GM23248 (cell line): ENCODE measurements around the gene ZNHIT1.

Experiments used
- EZH2 ChIP-seq: fragments of 200-600 bp; sonication (generic); IDR thresholded peaks from 2 replicates; pipeline ENCODE4 v1.6.1; 2018; ENCODE audit warnings: antibody characterized with exemption, mild to moderate bottlenecking; ENCODE audit not compliant: insufficient read depth, poor library complexity, severe bottlenecking
- EZH2phosphoT487 ChIP-seq: fragments of 200-600 bp; sonication (generic); IDR thresholded peaks from 2 replicates; pipeline ENCODE4 v1.6.1; 2018; ENCODE audit warnings: antibody characterized with exemption, moderate library complexity, mild to moderate bottlenecking, low read depth; ENCODE audit not compliant: insufficient read depth

GRCh38 chr7:101250324-101250723 is 32.4 kb downstream of the ZNHIT1 start:
- no peak for TF ChIP-seq EZH2
- TF ChIP-seq EZH2phosphoT487 = no peak
